Brain pericyte (primary cell): ENCODE results near the gene BCLAF3.

Source experiments
- DNase-seq: peaks from one replicate; pipeline ENCODE4 v3.0.0-alpha.2; 2012; ENCODE audit warnings: low read depth, low spot score

BCLAF3 gene

GRCh38 chrX:19968276-19968675, 22.6 kb downstream of the BCLAF3 start:
- DNase-seq: no peak

GRCh38 chrX:19966056-19966455, 24.8 kb downstream of the BCLAF3 start:
- DNase-seq: no peak

GRCh38 chrX:19964017-19964710, 26.7 kb downstream of the BCLAF3 start:
- DNase-seq: no peak

- DNase-seq: no peak
These were observed 29.9 kb downstream of the BCLAF3 start for GRCh38 chrX:19960913-19961312.

GRCh38 chrX:19958552-19959486, 32.0 kb downstream of the BCLAF3 start:
- no peak for DNase-seq

GRCh38 chrX:19956923-19957322, 33.9 kb downstream of the BCLAF3 start:
- no peak for DNase-seq

GRCh38 chrX:19956306-19956705, 34.6 kb downstream of the BCLAF3 start:
- no peak for DNase-seq

GRCh38 chrX:19955306-19955705, 35.6 kb downstream of the BCLAF3 start:
- no peak for DNase-seq

- no peak for DNase-seq
These were observed 36.3 kb downstream of the BCLAF3 start for GRCh38 chrX:19954335-19955096.

GRCh38 chrX:19953145-19953544, 37.7 kb downstream of the BCLAF3 start:
- DNase-seq: no peak

GRCh38 chrX:19949340-19949739, 41.5 kb downstream of the BCLAF3 start:
- no peak for DNase-seq

- DNase-seq: no peak
These were observed 43.2 kb downstream of the BCLAF3 start for GRCh38 chrX:19947612-19948011.
